IPS-18a (cell line): ENCODE measurements around the gene MIDN.

Experiments
- H3K27ac ChIP-seq: one replicate; pipeline ENCODE4 v1.5.1; 2013; ENCODE audit warnings: low read length
- H3K27me3 ChIP-seq: one replicate; pipeline ENCODE4 v1.6.1; 2013; ENCODE audit warnings: mild to moderate bottlenecking, low read length; ENCODE audit not compliant: control insufficient read depth, insufficient read depth
- H3K36me3 ChIP-seq: one replicate; pipeline ENCODE4 v1.6.1; 2013; ENCODE audit warnings: low read depth, low read length; ENCODE audit not compliant: control insufficient read depth
- H3K4me1 ChIP-seq: one replicate; pipeline ENCODE4 v1.6.1; 2013; ENCODE audit warnings: low read depth, low read length; ENCODE audit not compliant: control insufficient read depth
- H3K4me3 ChIP-seq: one replicate; pipeline ENCODE4 v1.5.1; 2013; ENCODE audit warnings: low read length
- H3K9ac ChIP-seq: one replicate; pipeline ENCODE4 v1.6.1; 2013; ENCODE audit warnings: mild to moderate bottlenecking, low read length, moderate library complexity
- H3K9me3 ChIP-seq: one replicate; pipeline ENCODE4 v1.6.1; 2013; ENCODE audit warnings: low read depth, low read length; ENCODE audit not compliant: control insufficient read depth

MIDN gene

GRCh38 chr19:1252821-1253513 is 4.6 kb downstream of the MIDN start:
- H3K27ac ChIP-seq: no peak overlapping the region
- peaks cover 43% of the 10 kb centered on the region for H3K36me3 ChIP-seq
- no peak overlapping the region for H3K9ac ChIP-seq
- no peaks in the 10 kb centered on the region for H3K9me3 ChIP-seq
- no peak overlapping the region for H3K4me3 ChIP-seq
- H3K27me3 ChIP-seq: no peaks in the 10 kb centered on the region
- H3K4me1 ChIP-seq: no peaks in the 10 kb centered on the region

DNA sequence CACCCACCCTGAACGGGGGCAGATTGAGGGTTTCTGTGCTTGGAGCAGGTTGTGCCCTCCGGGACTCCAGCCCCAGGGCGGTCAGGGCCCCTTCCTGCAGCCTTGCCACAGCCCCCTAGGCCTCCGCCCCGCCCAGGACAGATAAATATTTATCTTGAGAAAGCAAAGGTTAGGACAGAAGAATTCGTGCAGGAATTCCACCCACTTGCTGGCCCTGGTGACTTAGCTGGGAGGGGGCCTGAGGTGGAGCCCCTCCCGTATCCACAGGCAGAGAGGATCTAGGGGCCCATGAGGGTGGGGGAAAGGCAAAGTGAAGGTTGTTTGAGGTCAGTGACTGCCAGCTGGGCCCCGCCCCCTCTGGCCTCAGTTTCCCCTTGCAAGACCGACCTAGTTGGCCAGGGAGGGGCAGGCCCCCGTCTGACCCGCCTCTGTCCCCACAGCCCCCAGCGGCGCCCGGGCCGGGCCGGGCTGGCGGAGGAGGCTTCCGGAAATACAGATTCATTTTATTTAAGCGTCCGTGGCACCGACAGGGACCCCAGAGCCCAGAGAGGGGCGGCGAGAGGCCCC is 5.2 kb downstream of the MIDN start:
- H3K27ac ChIP-seq: no peak overlapping the region
- H3K4me1 ChIP-seq: no peaks in the 10 kb centered on the region
- H3K27me3 ChIP-seq: no peaks in the 10 kb centered on the region
- H3K9ac ChIP-seq: no peak overlapping the region
- no peak overlapping the region for H3K4me3 ChIP-seq
- H3K9me3 ChIP-seq: no peaks in the 10 kb centered on the region
- peaks cover 47% of the 10 kb centered on the region for H3K36me3 ChIP-seq

GRCh38 chr19:1254081-1254527 is 5.7 kb downstream of the MIDN start:
- H3K27ac ChIP-seq: no peak overlapping the region
- no peak overlapping the region for H3K4me3 ChIP-seq
- peaks cover 4% of the 10 kb centered on the region for H3K4me1 ChIP-seq

DNA sequence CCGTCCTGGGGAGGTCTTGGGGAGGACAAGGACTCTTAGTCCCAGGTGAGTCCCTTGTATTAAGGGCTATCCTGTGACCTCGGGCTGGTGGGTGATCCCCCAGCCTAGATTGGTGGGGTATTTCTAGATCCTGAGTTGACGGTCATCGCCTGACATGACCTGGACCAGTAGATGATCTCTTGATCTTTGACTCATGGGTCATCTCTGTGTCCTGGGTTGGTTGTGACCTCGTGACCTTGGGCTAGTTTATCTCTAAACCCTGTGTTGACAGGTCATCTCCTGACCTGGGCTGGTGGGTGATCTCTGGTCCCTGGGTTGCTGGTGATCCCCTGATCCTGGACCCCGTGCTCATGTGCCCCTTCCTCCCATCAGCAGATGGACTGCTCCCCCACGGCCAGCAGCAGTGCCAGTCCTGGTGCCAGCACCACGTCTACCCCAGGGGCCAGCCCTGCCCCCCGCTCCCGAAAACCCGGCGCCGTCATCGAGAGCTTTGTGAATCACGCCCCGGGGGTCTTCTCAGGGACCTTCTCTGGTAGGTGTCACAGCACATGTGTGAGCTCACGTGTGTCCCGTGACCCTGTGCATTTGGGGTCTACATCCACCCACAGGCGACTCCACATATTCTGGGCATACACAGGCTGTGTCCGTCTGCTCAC is 6.3 kb downstream of the MIDN start:
- Histone ChIP-seq H3K4me3 (no peak overlapping the region), H3K36me3 (peaks cover 47% of the 10 kb centered on the region), H3K9ac (no peak overlapping the region), H3K27ac (no peak overlapping the region), H3K4me1 (peaks cover 8% of the 10 kb centered on the region), H3K9me3 (no peaks in the 10 kb centered on the region), H3K27me3 (no peaks in the 10 kb centered on the region)

More at GRCh38 chr19:1254081-1254527, 5.7 kb downstream of the MIDN start:
- no peaks in the 10 kb centered on the region for H3K27me3 ChIP-seq
- H3K9ac ChIP-seq: no peak overlapping the region
- H3K9me3 ChIP-seq: no peaks in the 10 kb centered on the region
- peaks cover 47% of the 10 kb centered on the region for H3K36me3 ChIP-seq

DNA sequence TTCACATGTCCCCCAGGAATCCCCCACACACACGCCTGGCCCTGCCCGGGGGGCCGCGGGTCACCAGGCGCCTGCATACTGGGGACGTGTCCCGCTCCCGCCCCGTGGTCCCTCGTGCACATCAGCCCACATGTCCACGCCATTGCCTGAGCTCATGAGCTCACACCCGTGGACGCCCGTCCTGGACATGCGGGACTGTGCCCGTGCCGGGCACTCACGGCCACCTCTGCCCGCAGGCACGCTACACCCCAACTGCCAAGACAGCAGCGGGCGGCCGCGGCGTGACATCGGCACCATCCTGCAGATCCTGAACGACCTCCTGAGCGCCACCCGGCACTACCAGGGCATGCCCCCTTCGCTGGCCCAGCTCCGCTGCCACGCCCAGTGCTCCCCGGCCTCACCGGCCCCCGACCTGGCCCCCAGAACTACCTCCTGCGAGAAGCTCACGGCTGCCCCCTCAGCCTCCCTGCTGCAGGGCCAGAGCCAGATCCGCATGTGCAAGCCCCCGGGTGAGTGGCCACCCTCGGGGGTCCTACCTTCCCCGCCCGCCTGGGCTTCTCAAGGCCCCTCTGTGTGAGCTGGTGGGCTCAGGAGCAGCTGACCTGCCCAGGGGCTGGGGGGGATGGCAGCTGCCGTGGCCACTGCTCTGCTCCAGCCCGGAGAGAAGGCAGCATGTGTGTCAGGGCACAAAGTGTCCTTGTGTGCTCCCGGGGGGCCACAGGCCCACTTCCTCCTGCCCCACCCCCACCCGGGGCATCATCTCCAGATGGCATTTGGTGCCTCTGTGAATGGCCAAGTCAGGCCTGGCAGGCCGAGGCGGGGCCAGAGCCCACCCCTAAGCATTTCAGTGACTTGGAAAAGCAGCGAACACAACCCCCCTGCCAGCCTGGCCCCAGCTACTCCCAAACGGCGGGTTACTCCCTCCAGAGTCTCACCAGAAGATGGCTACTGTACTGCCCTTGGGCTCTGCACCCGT is 7.1 kb downstream of the MIDN start:
- no peak overlapping the region for H3K9ac ChIP-seq
- H3K27ac ChIP-seq: no peak overlapping the region
- H3K4me3 ChIP-seq: no peak overlapping the region
- H3K36me3 ChIP-seq: peaks cover 47% of the 10 kb centered on the region
- peaks cover 13% of the 10 kb centered on the region for H3K4me1 ChIP-seq
- H3K9me3 ChIP-seq: no peaks in the 10 kb centered on the region
- H3K27me3 ChIP-seq: no peaks in the 10 kb centered on the region

DNA sequence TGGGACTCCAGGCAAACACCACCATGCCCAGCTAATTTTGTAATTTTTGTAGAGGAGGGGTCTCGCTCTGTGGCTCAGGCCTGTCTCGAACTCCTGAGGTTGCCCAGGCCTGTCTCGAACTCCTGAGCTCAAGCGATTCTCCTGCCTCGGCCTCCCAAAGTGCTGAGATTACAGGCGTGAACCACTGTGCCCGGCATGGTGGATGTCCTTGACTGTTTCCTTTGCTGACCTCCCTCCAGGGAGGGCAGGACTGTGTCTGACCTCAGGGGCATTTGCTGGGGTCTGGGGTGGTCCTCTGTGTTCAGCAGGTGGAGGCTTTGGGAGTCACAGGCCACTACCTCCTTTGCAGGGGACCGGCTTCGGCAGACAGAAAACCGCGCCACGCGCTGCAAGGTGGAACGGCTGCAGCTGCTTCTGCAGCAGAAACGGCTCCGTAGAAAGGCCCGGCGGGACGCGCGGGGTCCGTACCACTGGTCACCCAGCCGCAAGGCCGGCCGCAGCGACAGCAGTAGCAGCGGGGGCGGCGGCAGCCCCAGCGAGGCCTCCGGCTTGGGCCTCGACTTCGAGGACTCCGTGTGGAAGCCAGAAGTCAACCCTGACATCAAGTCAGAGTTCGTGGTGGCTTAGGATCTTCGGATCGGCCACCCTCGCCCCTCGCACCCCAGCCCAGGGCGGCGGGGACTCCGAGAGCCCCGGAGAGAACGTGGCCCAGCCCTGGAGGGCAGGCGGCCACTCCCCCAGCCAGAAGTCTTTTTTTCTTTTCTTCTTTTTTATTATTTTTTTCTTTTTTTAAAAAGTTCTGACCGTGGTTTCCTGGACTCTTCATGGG is 8.5 kb downstream of the MIDN start:
- no peak overlapping the region for H3K9ac ChIP-seq
- no peak overlapping the region for H3K4me3 ChIP-seq
- H3K4me1 ChIP-seq: peaks cover 16% of the 10 kb centered on the region
- peaks cover 41% of the 10 kb centered on the region for H3K36me3 ChIP-seq
- H3K27ac ChIP-seq: no peak overlapping the region
- H3K27me3 ChIP-seq: no peaks in the 10 kb centered on the region
- H3K9me3 ChIP-seq: no peaks in the 10 kb centered on the region

GRCh38 chr19:1257475-1258162 is 9.2 kb downstream of the MIDN start:
- H3K4me1 ChIP-seq: peaks cover 24% of the 10 kb centered on the region
- no peaks in the 10 kb centered on the region for H3K9me3 ChIP-seq
- no peaks in the 10 kb centered on the region for H3K27me3 ChIP-seq
- no peak overlapping the region for H3K27ac ChIP-seq
- H3K36me3 ChIP-seq: peaks cover 40% of the 10 kb centered on the region
- no peak overlapping the region for H3K4me3 ChIP-seq
- no peak overlapping the region for H3K9ac ChIP-seq

DNA sequence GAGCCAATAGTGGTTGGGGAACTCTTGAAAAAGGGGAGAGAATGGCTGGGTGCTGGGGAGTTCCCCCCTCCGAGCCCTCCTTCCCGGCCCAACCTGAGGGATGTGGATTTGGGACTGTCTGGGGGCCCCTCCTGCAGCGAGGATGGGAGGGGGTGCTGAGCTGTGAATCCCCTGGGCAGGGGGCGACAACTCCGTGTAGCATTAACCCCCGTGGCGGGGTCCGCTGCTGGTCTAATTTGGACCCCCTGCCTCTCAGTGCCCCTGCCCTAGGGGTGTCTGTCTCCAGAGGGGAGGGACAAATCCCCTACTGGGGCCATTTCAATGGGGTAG is 9.7 kb downstream of the MIDN start:
- Histone ChIP-seq H3K36me3 (peaks cover 40% of the 10 kb centered on the region), H3K27ac (no peak overlapping the region), H3K4me1 (peaks cover 29% of the 10 kb centered on the region)

GRCh38 chr19:1258707-1259205 is 10.4 kb downstream of the MIDN start:
- H3K27me3 ChIP-seq: no peaks in the 10 kb centered on the region
- H3K27ac ChIP-seq: no peak overlapping the region
- no peaks in the 10 kb centered on the region for H3K9me3 ChIP-seq
- peaks cover 30% of the 10 kb centered on the region for H3K4me1 ChIP-seq
- peaks cover 40% of the 10 kb centered on the region for H3K36me3 ChIP-seq
- H3K9ac ChIP-seq: no peak overlapping the region
- H3K4me3 ChIP-seq: no peak overlapping the region

More for the DNA sequence above, 9.7 kb downstream of the MIDN start:
- H3K4me3 ChIP-seq: no peak overlapping the region
- H3K27me3 ChIP-seq: no peaks in the 10 kb centered on the region
- H3K9ac ChIP-seq: no peak overlapping the region
- H3K9me3 ChIP-seq: no peaks in the 10 kb centered on the region

GRCh38 chr19:1259206-1259875 is 11.0 kb downstream of the MIDN start:
- no peaks in the 10 kb centered on the region for H3K27me3 ChIP-seq
- H3K9me3 ChIP-seq: no peaks in the 10 kb centered on the region
- no peak overlapping the region for H3K4me3 ChIP-seq
- peaks cover 30% of the 10 kb centered on the region for H3K4me1 ChIP-seq
- peak overlapping the region; percentile 5 for H3K9ac ChIP-seq
- peak overlapping the region; percentile 45 for H3K27ac ChIP-seq
- peaks cover 36% of the 10 kb centered on the region for H3K36me3 ChIP-seq
